B cell (primary cell): Measurements from ENCODE around the gene TTC32. TPM values are rescaled to one million over a fixed set of nuclear protein-coding genes. Genes with fewer than 3 reads are reported as not detected.

Experiments
- ATAC-seq: fragments of 200-7000 bp; cut with Tn5 transposase; one replicate; pipeline ENCODE4 v1.10.0; 2021; ENCODE audit warnings: low read depth, mild to moderate bottlenecking, moderate number of reproducible peaks, moderate library complexity
- CTCF ChIA-PET: fragments of 350-600 bp; sonication (Branson Sonifier 250); formaldehyde crosslinking; loops from one replicate; lab custom pipeline; 2021; ENCODE audit warnings: antibody characterized with exemption, inconsistent platforms; lab: Charles Lee
- POLR2A ChIA-PET: fragments of 350-600 bp; sonication (Branson Sonifier 250); formaldehyde crosslinking; loops from one replicate; lab custom pipeline; 2021; ENCODE audit warnings: antibody characterized with exemption; lab: Charles Lee
- DNase-seq: peaks from one replicate; pipeline ENCODE4 v3.0.0; 2013
- H2AFZ ChIP-seq: 2 replicates; pipeline ENCODE4 v1.6.1; 2012; ENCODE audit warnings: mild to moderate bottlenecking, low read depth, low read length; ENCODE audit not compliant: insufficient read depth, poor library complexity, severe bottlenecking
- H3K27ac ChIP-seq, 2 donors: 1 replicate in 1 of 2; 2 replicates in 1 of 2; pipeline ENCODE4 v1.5.1; 2012 to 2013; ENCODE audit warnings: low read length in 2 of 2, mild to moderate bottlenecking in 2 of 2, moderate library complexity in 1 of 2
- H3K27me3 ChIP-seq, 4 experiments: fragments of 200-600 bp in 1 of 4; sonication (generic) in 1 of 4; replicated peaks in 1 of 4; 1 replicate in 2 of 4; 2 replicates in 2 of 4; pipeline versions ENCODE4 v1.6.1 to v1.7.0; 2013 to 2016; ENCODE audit warnings: low read length in 3 of 4, mild to moderate bottlenecking in 2 of 4, mixed read lengths in 1 of 4, moderate library complexity in 1 of 4; ENCODE audit not compliant: insufficient read depth in 4 of 4, control insufficient read depth in 3 of 4; ENCODE audit errors: control extremely low read depth in 1 of 4
- H3K36me3 ChIP-seq, 2 experiments: replicated peaks in 1 of 2; 1 replicate in 1 of 2; 2 replicates in 1 of 2; pipeline versions ENCODE4 v1.6.1 to v1.7.1; 2013; ENCODE audit warnings: low read length in 1 of 2; ENCODE audit not compliant: insufficient read depth in 2 of 2, control insufficient read depth in 1 of 2; ENCODE audit errors: control extremely low read depth in 1 of 2, extremely low read depth in 1 of 2
- H3K4me1 ChIP-seq, 2 donors: fragments of 200-600 bp in 1 of 2; sonication (generic) in 1 of 2; 1 replicate in 1 of 2; 2 replicates in 1 of 2; pipeline versions ENCODE4 v1.5.1 to v1.6.1; 2013 to 2017; ENCODE audit warnings: low read length in 2 of 2; ENCODE audit not compliant: control insufficient read depth in 2 of 2, insufficient read depth in 2 of 2
- H3K4me2 ChIP-seq: replicated peaks from 2 replicates; pipeline ENCODE3; 2012; ENCODE audit warnings: mild to moderate bottlenecking, low read depth, low read length; ENCODE audit not compliant: poor library complexity, severe bottlenecking
- H3K4me3 ChIP-seq, 5 experiments: fragments of 200-600 bp in 1 of 5; sonication (generic) in 1 of 5; 1 replicate in 3 of 5; 2 replicates in 2 of 5; pipeline versions ENCODE4 v1.5.1 to v1.7.0; 2011 to 2016; ENCODE audit warnings: low read length in 4 of 5, mild to moderate bottlenecking in 4 of 5, low read depth in 2 of 5, control low read depth in 1 of 5, moderate library complexity in 1 of 5; ENCODE audit not compliant: insufficient read depth in 1 of 5; ENCODE audit errors: control extremely low read depth in 1 of 5, extremely low read depth in 1 of 5
- H3K79me2 ChIP-seq: fragments of 200-600 bp; sonication (generic); one replicate; pipeline ENCODE4 v1.6.0; 2016; ENCODE audit warnings: low read length; ENCODE audit not compliant: control insufficient read depth, insufficient read depth
- H3K9ac ChIP-seq: fragments of 200-600 bp; sonication (generic); 2 replicates; pipeline ENCODE4 v1.6.1; 2017; ENCODE audit warnings: mild to moderate bottlenecking, low read length, moderate library complexity
- H3K9me3 ChIP-seq, 3 donors: one replicate each; pipeline versions ENCODE4 v1.6.1 to v1.7.1; 2013; ENCODE audit warnings: low read length in 2 of 3; ENCODE audit not compliant: control insufficient read depth in 2 of 3, insufficient read depth in 1 of 3; ENCODE audit errors: control extremely low read depth in 1 of 3
- H4K20me1 ChIP-seq: 2 replicates; pipeline ENCODE4 v1.6.0; 2012; ENCODE audit warnings: mild to moderate bottlenecking, low read length; ENCODE audit not compliant: insufficient read depth, control insufficient read depth, poor library complexity, severe bottlenecking
- H3K27ac Mint-ChIP-seq: one replicate; pipeline ENCODE4 v1.8.0; 2021; ENCODE audit warnings: mixed read lengths
- H3K27me3 Mint-ChIP-seq: one replicate; pipeline ENCODE4 v1.8.0; 2021; ENCODE audit warnings: mixed read lengths
- H3K4me1 Mint-ChIP-seq: one replicate; pipeline ENCODE4 v1.8.0; 2021; ENCODE audit warnings: mixed read lengths
- H3K4me3 Mint-ChIP-seq: one replicate; pipeline ENCODE4 v1.8.0; 2021; ENCODE audit warnings: mixed read lengths
- H3K9me3 Mint-ChIP-seq: one replicate; pipeline ENCODE4 v1.8.0; 2022; ENCODE audit warnings: mixed read lengths; ENCODE audit not compliant: insufficient read depth
- CTCF ChIP-seq: fragments of 200-600 bp; IDR thresholded peaks from one replicate; pipeline ENCODE4 v1.8.0; 2022; ENCODE audit warnings: antibody characterized with exemption, mild to moderate bottlenecking
- EZH2 ChIP-seq: IDR thresholded peaks from 2 replicates; pipeline ENCODE4 v1.6.1; 2012; ENCODE audit warnings: borderline replicate concordance, low read depth, mild to moderate bottlenecking, moderate library complexity, low read length; ENCODE audit not compliant: insufficient read depth, poor library complexity, severe bottlenecking
- WGBS: methylation state at CpG from one replicate; pipeline ENCODE4 v1.1.5; 2013; ENCODE audit warnings: missing lambda C conversion rate; ENCODE audit not compliant: insufficient coverage; 5-methylcytosine and 5-hydroxymethylcytosine counted together
- intact Hi-C: fragments of 100-400 bp; cut with micrococcal nuclease; formaldehyde crosslinking; loops from one replicate; pipeline ENCODE4 v1.10.0; 2022
- polyA plus RNA-seq: library from polyadenylated mRNA; depleted of rRNA; stranded (reverse); fragments of >200 nt; gene quantifications from 2 replicates; pipeline ENCODE4 v1.2.3, GENCODE V29; 2012
- total RNA-seq, 2 donors: library from RNA; stranded (reverse); fragments of 120-200 nt in 1 of 2; gene quantifications; 1 replicate in 1 of 2; 2 replicates in 1 of 2; pipeline versions ENCODE4 v1.2.3 to v1.2.4, GENCODE V29; 2013 to 2022

The TTC32 gene
- total and polyA plus RNA-seq, 2 donors (not counting 1 experiment from before 2014, with no cell fraction given) = 27.7 to 38.1 TPM

DNA sequence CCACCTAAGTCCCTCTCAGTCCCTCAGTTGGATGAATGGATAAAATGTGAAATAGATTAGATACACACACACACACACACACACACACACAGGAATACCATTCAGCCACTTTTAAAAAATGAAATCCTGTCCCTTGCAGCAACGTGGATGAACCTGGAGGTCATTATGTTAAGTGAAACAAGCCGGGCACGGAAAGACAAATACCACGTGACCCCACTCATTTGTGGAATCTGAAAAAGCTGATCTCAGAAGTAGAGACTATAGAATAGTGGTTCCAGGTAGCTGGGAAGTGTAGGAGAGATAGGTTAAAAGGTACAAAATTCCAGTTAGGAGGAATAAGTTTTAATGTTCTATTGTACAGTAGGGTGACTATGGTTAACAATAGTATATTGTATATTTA, 31.0 kb downstream of the TTC32 start:
- H3K27me3 ChIP-seq = peaks cover 0 to 3% (median 0%) of the 10 kb centered on the region in 4 experiments
- H3K9ac ChIP-seq = no peak overlapping the region
- no peaks in the 10 kb centered on the region for H3K27me3 Mint-ChIP-seq
- no peaks in the 10 kb centered on the region for H3K79me2 ChIP-seq
- 89% methylated on average over 3 of the region's 4 CpGs for WGBS
- no peak for DNase-seq
- ChIA-PET POLR2A (no interaction called here), CTCF (no interaction called here)
- intact Hi-C loops = no loop called here
- no peaks in the 10 kb centered on the region for H4K20me1 ChIP-seq
- TF ChIP-seq CTCF = no peak
- no peak for TF ChIP-seq EZH2
- H3K9me3 ChIP-seq = no peaks in the 10 kb centered on the region
- H3K4me3 Mint-ChIP-seq = peak overlapping the region; percentile 98
- peaks cover 27% of the 10 kb centered on the region for H3K4me1 Mint-ChIP-seq
- H3K27ac ChIP-seq = no peak overlapping the region
- H2AFZ ChIP-seq = no peak overlapping the region
- no peaks in the 10 kb centered on the region for H3K9me3 Mint-ChIP-seq
- H3K27ac Mint-ChIP-seq = no peak overlapping the region
- H3K4me3 ChIP-seq = no peak overlapping the region
- H3K4me1 ChIP-seq = peaks cover 8 to 19% of the 10 kb centered on the region in 2 donors
- H3K36me3 ChIP-seq = no peaks in the 10 kb centered on the region
- ATAC-seq = no peak
- H3K4me2 ChIP-seq = no peak overlapping the region

DNA sequence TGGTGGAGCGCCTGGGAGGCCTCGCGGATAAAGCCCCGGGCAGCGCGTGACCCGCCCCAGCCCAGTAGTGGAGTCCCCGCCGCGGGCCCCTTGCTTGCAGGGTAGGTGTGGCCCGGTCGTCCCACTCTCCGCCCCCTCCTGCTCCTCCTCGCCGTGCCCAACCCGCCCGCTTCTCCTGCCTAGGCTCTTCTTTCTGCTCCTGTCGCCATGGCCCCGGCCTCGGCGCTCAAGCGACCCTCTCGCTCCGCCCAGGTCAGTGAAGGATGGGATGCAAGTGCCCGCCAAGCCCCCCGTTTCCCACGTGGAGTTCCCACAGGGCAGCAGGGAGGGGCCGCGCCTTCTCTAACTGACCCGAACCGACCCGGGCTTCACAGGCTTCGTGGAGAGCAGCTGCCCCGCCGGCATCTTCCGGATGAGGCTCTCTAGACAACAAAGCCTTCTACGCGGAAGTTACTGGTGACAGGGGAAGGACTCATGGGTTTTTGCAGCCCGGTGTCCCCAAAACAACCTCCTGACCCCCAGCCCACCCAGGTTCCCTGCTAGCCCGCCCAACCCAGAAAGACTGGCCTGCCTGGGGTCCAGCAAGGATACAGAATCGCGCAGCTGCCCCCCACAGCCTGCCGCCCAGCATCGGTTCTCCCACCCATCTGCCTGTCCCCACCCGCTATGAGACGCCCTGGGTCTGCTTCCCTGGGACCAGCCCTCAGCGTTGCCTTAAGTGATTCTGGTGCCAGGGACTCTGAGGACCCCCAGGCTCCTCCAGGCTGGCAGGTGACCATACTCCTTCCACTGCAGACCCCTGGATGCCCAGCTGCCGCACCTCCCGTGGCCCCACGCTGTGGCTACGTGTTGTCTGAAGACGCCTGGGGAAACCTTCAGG, 32.8 kb downstream of the TTC32 start:
- peaks cover 27% of the 10 kb centered on the region for H3K4me1 Mint-ChIP-seq
- peaks cover 8 to 19% of the 10 kb centered on the region in 2 donors for H3K4me1 ChIP-seq
- H3K27ac Mint-ChIP-seq = peak overlapping the region; percentile 95
- WGBS = 23% methylated on average over 50 of the region's 52 CpGs
- intact Hi-C loops = loop anchor here (1.0 to 5.0 kb wide), 3 partner anchors 32 to 520 kb away; partner anchors contain the start of gene TTC32
- peak overlapping the region; percentile 95 for H2AFZ ChIP-seq
- POLR2A ChIA-PET = no interaction called here
- H3K4me2 ChIP-seq = peak overlapping the region; percentile 80
- peaks cover 0 to 3% (median 0%) of the 10 kb centered on the region in 4 experiments for H3K27me3 ChIP-seq
- peak overlapping the region; percentile 62 to 84 for H3K27ac ChIP-seq
- no peaks in the 10 kb centered on the region for H3K79me2 ChIP-seq
- peak overlapping the region; percentile 79 for H3K9ac ChIP-seq
- H3K9me3 ChIP-seq = no peaks in the 10 kb centered on the region
- peak overlapping the region; percentile 98 for H3K4me3 Mint-ChIP-seq
- ATAC-seq (peak; percentile 96), DNase-seq (peak; percentile 74)
- TF ChIP-seq CTCF = no peak
- no peak for TF ChIP-seq EZH2
- H3K9me3 Mint-ChIP-seq = no peaks in the 10 kb centered on the region
- no peaks in the 10 kb centered on the region for H3K27me3 Mint-ChIP-seq
- H4K20me1 ChIP-seq = no peaks in the 10 kb centered on the region
- no peaks in the 10 kb centered on the region for H3K36me3 ChIP-seq
- peak overlapping the region; percentile 42 to 77 (median 62) for H3K4me3 ChIP-seq
- CTCF ChIA-PET = interaction anchor here (0.8 to 1.2 kb wide), 3 partner anchors 1348 to 1452 kb away, joined by 3 read pairs; no protein-coding TSS in a partner anchor
